ENCODE results near the gene PGAM1.

Gene PGAM1

DNA sequence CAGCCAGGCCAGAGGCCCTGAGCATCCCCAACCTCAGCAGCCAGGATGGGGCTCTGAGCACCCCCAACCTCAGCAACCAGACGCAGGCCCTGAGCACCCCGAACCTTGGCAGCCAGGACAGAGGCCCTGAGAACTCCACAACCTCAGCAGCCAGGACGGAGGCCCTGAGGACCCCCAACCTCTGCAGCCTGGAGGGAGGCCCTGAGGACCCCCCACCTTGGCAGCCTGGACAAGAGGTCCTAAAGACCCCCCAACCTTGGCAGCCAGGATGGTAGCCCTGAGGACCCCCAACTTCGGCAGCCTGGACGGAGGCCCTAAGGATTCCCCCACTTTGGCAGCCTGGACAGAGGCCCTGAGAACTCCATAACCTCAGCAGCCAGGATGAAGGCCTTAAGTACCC is 41.8 kb upstream of the PGAM1 start:
- TF ChIP-seq, protein P1, sequence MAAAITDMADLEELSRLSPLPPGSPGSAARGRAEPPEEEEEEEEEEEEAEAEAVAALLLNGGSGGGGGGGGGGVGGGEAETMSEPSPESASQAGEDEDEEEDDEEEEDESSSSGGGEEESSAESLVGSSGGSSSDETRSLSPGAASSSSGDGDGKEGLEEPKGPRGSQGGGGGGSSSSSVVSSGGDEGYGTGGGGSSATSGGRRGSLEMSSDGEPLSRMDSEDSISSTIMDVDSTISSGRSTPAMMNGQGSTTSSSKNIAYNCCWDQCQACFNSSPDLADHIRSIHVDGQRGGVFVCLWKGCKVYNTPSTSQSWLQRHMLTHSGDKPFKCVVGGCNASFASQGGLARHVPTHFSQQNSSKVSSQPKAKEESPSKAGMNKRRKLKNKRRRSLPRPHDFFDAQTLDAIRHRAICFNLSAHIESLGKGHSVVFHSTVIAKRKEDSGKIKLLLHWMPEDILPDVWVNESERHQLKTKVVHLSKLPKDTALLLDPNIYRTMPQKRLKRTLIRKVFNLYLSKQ (tag by site-specific recombination; IDR thresholded peaks at IDR 0.05; ENCODE audit: borderline replicate concordance): no peak
- TF ChIP-seq ZNF621 (tag by site-specific recombination; IDR thresholded peaks at IDR 0.05) (no peak), ZNF768 (tag by site-specific recombination; IDR thresholded peaks at IDR 0.05) (no peak), ZNF623 (tag by site-specific recombination; IDR thresholded peaks at IDR 0.05) (no peak), ZNF146 (tag by site-specific recombination; IDR thresholded peaks at IDR 0.05) (no peak), ZNF660 (tag by site-specific recombination; IDR thresholded peaks at IDR 0.05) (no peak), ZNF26 (tag by site-specific recombination; IDR thresholded peaks at IDR 0.05) (no peak), ZNF248 (tag by site-specific recombination; IDR thresholded peaks at IDR 0.05) (no peak)
- TF ChIP-seq, protein P2, sequence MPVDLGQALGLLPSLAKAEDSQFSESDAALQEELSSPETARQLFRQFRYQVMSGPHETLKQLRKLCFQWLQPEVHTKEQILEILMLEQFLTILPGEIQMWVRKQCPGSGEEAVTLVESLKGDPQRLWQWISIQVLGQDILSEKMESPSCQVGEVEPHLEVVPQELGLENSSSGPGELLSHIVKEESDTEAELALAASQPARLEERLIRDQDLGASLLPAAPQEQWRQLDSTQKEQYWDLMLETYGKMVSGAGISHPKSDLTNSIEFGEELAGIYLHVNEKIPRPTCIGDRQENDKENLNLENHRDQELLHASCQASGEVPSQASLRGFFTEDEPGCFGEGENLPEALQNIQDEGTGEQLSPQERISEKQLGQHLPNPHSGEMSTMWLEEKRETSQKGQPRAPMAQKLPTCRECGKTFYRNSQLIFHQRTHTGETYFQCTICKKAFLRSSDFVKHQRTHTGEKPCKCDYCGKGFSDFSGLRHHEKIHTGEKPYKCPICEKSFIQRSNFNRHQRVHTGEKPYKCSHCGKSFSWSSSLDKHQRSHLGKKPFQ (tag by site-specific recombination; IDR thresholded peaks at IDR 0.05): no peak
- Histone ChIP-seq H3K4me3 (ENCODE audit: low read depth, low read length) (no peak overlapping the region), H3K27ac (ENCODE audit: extremely low read depth, low read depth, low read length) (no peak overlapping the region), H3K4me1 (ENCODE audit: control insufficient read depth, insufficient read depth, low read length) (no peaks in the 10 kb centered on the region), H3K36me3 (ENCODE audit: control insufficient read depth in 2 of 2, insufficient read depth in 1 of 2, low read length in 2 of 2) (peaks cover 7 to 62% of the 10 kb centered on the region in 2 experiments; a peak in 2 of 3 replicates), H3K9me3 (ENCODE audit: control insufficient read depth, insufficient read depth, low read depth, low read length) (no peaks in the 10 kb centered on the region)
- ChIA-PET CTCF (no interaction called here), POLR2A (no interaction called here)

GRCh38 chr10:97384641-97385040 is 41.4 kb upstream of the PGAM1 start:
- Histone ChIP-seq H3K4me1 (ENCODE audit: control insufficient read depth, insufficient read depth, low read length) (no peaks in the 10 kb centered on the region), H3K9me3 (ENCODE audit: control insufficient read depth, insufficient read depth, low read depth, low read length) (no peaks in the 10 kb centered on the region), H3K4me3 (ENCODE audit: low read depth, low read length) (no peak overlapping the region), H3K36me3 (ENCODE audit: control insufficient read depth in 2 of 2, insufficient read depth in 1 of 2, low read length in 2 of 2) (peaks cover 8 to 60% of the 10 kb centered on the region in 2 experiments; a peak in 2 of 3 replicates), H3K27ac (ENCODE audit: extremely low read depth, low read depth, low read length) (no peak overlapping the region)
- ChIA-PET CTCF (no interaction called here), POLR2A (interaction anchor here (1.6 kb wide), 1 partner anchor 16 kb away, joined by 4 read pairs; no protein-coding TSS in a partner anchor)
- TF ChIP-seq ZNF624 (tag by site-specific recombination; IDR thresholded peaks at IDR 0.05) (no peak), KLF7 (tag by site-specific recombination; IDR thresholded peaks at IDR 0.05; ENCODE audit: borderline replicate concordance) (no peak), ZNF112 (tag by site-specific recombination; IDR thresholded peaks at IDR 0.05) (no peak)
- TF ChIP-seq, protein P3, sequence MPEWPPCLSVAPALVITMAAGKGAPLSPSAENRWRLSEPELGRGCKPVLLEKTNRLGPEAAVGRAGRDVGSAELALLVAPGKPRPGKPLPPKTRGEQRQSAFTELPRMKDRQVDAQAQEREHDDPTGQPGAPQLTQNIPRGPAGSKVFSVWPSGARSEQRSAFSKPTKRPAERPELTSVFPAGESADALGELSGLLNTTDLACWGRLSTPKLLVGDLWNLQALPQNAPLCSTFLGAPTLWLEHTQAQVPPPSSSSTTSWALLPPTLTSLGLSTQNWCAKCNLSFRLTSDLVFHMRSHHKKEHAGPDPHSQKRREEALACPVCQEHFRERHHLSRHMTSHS (tag by site-specific recombination; IDR thresholded peaks at IDR 0.05): no peak

DNA sequence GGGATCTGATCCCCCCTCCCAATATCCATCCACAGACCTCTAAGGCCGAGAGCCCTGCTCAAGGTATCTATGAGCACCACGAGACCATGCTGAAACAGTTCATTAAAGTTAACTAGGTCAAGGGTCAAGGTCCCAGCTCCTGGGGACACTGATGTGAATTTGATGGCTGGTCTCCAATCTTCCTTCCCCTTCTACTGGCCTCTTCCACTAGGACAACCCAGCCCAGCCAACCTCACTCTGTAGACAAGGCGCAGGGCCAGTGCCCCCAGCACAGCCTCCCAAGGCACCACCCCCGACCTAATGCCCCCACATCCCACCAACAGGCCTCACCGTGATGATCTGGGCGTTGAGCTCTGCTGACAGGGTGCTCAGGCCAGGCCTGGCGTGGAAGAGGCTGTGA is 40.4 kb upstream of the PGAM1 start:
- Histone ChIP-seq H3K27ac (ENCODE audit: extremely low read depth, low read depth, low read length) (no peak overlapping the region), H3K4me3 (ENCODE audit: low read depth, low read length) (no peak overlapping the region), H3K4me1 (ENCODE audit: control insufficient read depth, insufficient read depth, low read length) (no peaks in the 10 kb centered on the region), H3K36me3 (ENCODE audit: control insufficient read depth in 2 of 2, insufficient read depth in 1 of 2, low read length in 2 of 2) (peaks cover 10 to 62% of the 10 kb centered on the region in 2 experiments; a peak in 2 of 3 replicates), H3K9me3 (ENCODE audit: control insufficient read depth, insufficient read depth, low read depth, low read length) (no peaks in the 10 kb centered on the region)
- POLR2A ChIA-PET: interaction anchor here (1.6 kb wide), 1 partner anchor 15 kb away, joined by 4 read pairs; no protein-coding TSS in a partner anchor
- CTCF ChIA-PET: interaction anchor here (0.7 kb wide), 1 partner anchor 21 kb away, joined by 4 read pairs; no protein-coding TSS in a partner anchor
- TF ChIP-seq ZNF585B (tag by site-specific recombination; IDR thresholded peaks at IDR 0.05): no peak
- 0 out of 2 replicates have a peak, but pooled peaks have one; percentile 23 for TF ChIP-seq GLIS2 (tag by site-specific recombination; IDR thresholded peaks at IDR 0.05)

All from HEK293 (cell line).